Stimulated activated CD4-positive, alpha-beta T cell treated with anti-CD3 and anti-CD28 coated beads, TNF-alpha, amount 100 ng/mL, for 4 hours (primary cell): ENCODE measurements around the gene PYY.
"Not testable (repeated sequence)": the region's sequence is repeated elsewhere in the genome, so short reads cannot be mapped to it uniquely, and the experiment has no call there.

Experiments used
- DNase-seq, 3 experiments: peaks; one replicate each; pipeline ENCODE4 v3.0.0-alpha.2; 2020; ENCODE audit warnings: low read depth in 3 of 3

The PYY gene

GRCh38 chr17:43978078-43978477, 24.3 kb upstream of the PYY start:
- DNase-seq = no peak

GRCh38 chr17:43976963-43977837, 23.5 kb upstream of the PYY start:
- no peak for DNase-seq

GRCh38 chr17:43975898-43976297, 22.2 kb upstream of the PYY start:
- no peak for DNase-seq

GRCh38 chr17:43974382-43975266, 20.9 kb upstream of the PYY start:
- DNase-seq = no peak

GRCh38 chr17:43972444-43973212, 18.9 kb upstream of the PYY start:
- DNase-seq = not testable (repeated sequence)

GRCh38 chr17:43971436-43971835, 17.7 kb upstream of the PYY start:
- DNase-seq = not testable (repeated sequence)

- DNase-seq = no peak
Measured at GRCh38 chr17:43970366-43970765, 16.6 kb upstream of the PYY start.

- DNase-seq = no peak
Measured at GRCh38 chr17:43967251-43967875, 13.6 kb upstream of the PYY start.

- no peak for DNase-seq
Measured at GRCh38 chr17:43966276-43966675, 12.5 kb upstream of the PYY start.

GRCh38 chr17:43962479-43962878, 8.7 kb upstream of the PYY start:
- DNase-seq = no peak

GRCh38 chr17:43961954-43962353, 8.2 kb upstream of the PYY start:
- no peak for DNase-seq

- not testable (repeated sequence) for DNase-seq
Measured at GRCh38 chr17:43961292-43961691, 7.6 kb upstream of the PYY start.

GRCh38 chr17:43958748-43959352, 5.1 kb upstream of the PYY start:
- no peak for DNase-seq

GRCh38 chr17:43956222-43956621, 2.5 kb upstream of the PYY start:
- no peak for DNase-seq

GRCh38 chr17:43952724-43953666, 745 bp downstream of the PYY start:
- no peak for DNase-seq

GRCh38 chr17:43952351-43952723, 1.4 kb downstream of the PYY start:
- no peak for DNase-seq

- no peak for DNase-seq
Measured at GRCh38 chr17:43951750-43952149, 2.0 kb downstream of the PYY start.

- DNase-seq = no peak
Measured at GRCh38 chr17:43950554-43950953, 3.2 kb downstream of the PYY start.

- DNase-seq = no peak
Measured at GRCh38 chr17:43949781-43950180, 4.0 kb downstream of the PYY start.

- no peak for DNase-seq
Measured at GRCh38 chr17:43946781-43947180, 7.0 kb downstream of the PYY start.
